PC-3 (cell line): ENCODE results near the gene PLEKHA6. TPM values are rescaled to one million over a fixed set of nuclear protein-coding genes. Genes with fewer than 3 reads are reported as not detected.
A peak's percentile ranks its signal among the peaks of the same experiment; 100 is the strongest.

Experiments
- ATAC-seq: fragments of 200-7000 bp; cut with Tn5 transposase; 2 replicates; pipeline ENCODE4 v1.9.1; 2020; ENCODE audit warnings: mild to moderate bottlenecking, moderate library complexity
- BruUV-seq: library from RNA; stranded (reverse); fragments of 400-500 nt; replicated peaks from 2 replicates; lab custom pipeline; 2021; lab: Mats Ljungman, UMichigan
- CTCF ChIA-PET: fragments of 300-600 bp; sonication (Branson Sonifier 250); formaldehyde crosslinking; loops from one replicate; lab custom pipeline; 2022; ENCODE audit warnings: antibody characterized with exemption; lab: Charles Lee
- POLR2A ChIA-PET: fragments of 300-600 bp; sonication (Branson Sonifier 250); formaldehyde crosslinking; loops from one replicate; lab custom pipeline; 2022; ENCODE audit warnings: antibody characterized with exemption; ENCODE audit not compliant: unreplicated experiment; lab: Charles Lee
- DNase-seq: peaks from one replicate; pipeline ENCODE4 v3.0.0-alpha.2; 2015
- H2AFZ ChIP-seq: fragments of 300-600 bp; sonication (generic); 2 replicates; pipeline ENCODE4 v1.6.0; 2016; ENCODE audit warnings: antibody characterized with exemption, low read length
- H3F3A ChIP-seq: fragments of 300-600 bp; sonication (generic); one replicate; pipeline ENCODE4 v1.6.0; 2017; ENCODE audit warnings: antibody characterized with exemption, low read length, control low read depth, mild to moderate bottlenecking; ENCODE audit not compliant: unreplicated experiment
- H3K27ac ChIP-seq: fragments of 300-600 bp; sonication (generic); 2 replicates; pipeline ENCODE4 v1.5.1; 2016; ENCODE audit warnings: mild to moderate bottlenecking, low read length
- H3K27me3 ChIP-seq: fragments of 300-600 bp; sonication (generic); 2 replicates; pipeline ENCODE4 v1.6.1; 2016; ENCODE audit warnings: low read length, mixed read lengths
- H3K36me3 ChIP-seq: fragments of 300-600 bp; sonication (generic); 2 replicates; pipeline ENCODE4 v1.6.1; 2016; ENCODE audit warnings: low read depth, mixed run types, low read length, mixed read lengths
- H3K4me1 ChIP-seq: fragments of 300-600 bp; sonication (generic); 2 replicates; pipeline ENCODE4 v1.5.1; 2016; ENCODE audit warnings: low read length; ENCODE audit not compliant: insufficient read depth
- H3K4me2 ChIP-seq: fragments of 300-600 bp; sonication (generic); 2 replicates; pipeline ENCODE4 v1.6.0; 2016; ENCODE audit warnings: low read length
- H3K4me3 ChIP-seq: fragments of 300-600 bp; sonication (generic); 2 replicates; pipeline ENCODE4 v1.5.1; 2016; ENCODE audit warnings: mild to moderate bottlenecking, low read length, mixed read lengths
- H3K79me2 ChIP-seq: fragments of 300-600 bp; sonication (generic); 2 replicates; pipeline ENCODE4 v1.6.1; 2017; ENCODE audit warnings: low read length, mixed read lengths
- H3K9ac ChIP-seq: fragments of 300-600 bp; sonication (generic); 2 replicates; pipeline ENCODE4 v1.6.0; 2016; ENCODE audit warnings: mild to moderate bottlenecking, low read length
- H3K9me2 ChIP-seq: fragments of 300-600 bp; sonication (generic); replicated peaks from 2 replicates; pipeline ENCODE4 v1.6.1; 2016; ENCODE audit warnings: mixed run types, low read length, mixed read lengths
- H3K9me3 ChIP-seq: fragments of 300-600 bp; sonication (generic); 2 replicates; pipeline ENCODE4 v1.6.1; 2016; ENCODE audit warnings: low read length, mixed read lengths
- H4K20me1 ChIP-seq: fragments of 300-600 bp; sonication (generic); 2 replicates; pipeline ENCODE4 v1.6.1; 2016; ENCODE audit warnings: low read length, mixed read lengths
- EZH2 ChIP-seq: fragments of 300-600 bp; sonication (generic); IDR thresholded peaks from one replicate; pipeline ENCODE4 v1.6.1; 2017; ENCODE audit warnings: antibody characterized with exemption, mild to moderate bottlenecking, low read length; ENCODE audit not compliant: unreplicated experiment
- EZH2phosphoT487 ChIP-seq: fragments of 300-600 bp; sonication (generic); IDR thresholded peaks from 2 replicates; pipeline ENCODE4 v1.6.1; 2018; ENCODE audit warnings: mild to moderate bottlenecking, antibody characterized with exemption, low read length, borderline replicate concordance
- intact Hi-C: fragments of 100-400 bp; cut with micrococcal nuclease; formaldehyde crosslinking; loops from 2 replicates; pipeline ENCODE4 v1.9.0; 2023
- total RNA-seq: library from RNA; depleted of rRNA; stranded (reverse); fragments of >200 nt; gene quantifications from 2 replicates; pipeline ENCODE4 v1.2.3, GENCODE V29; 2014
- TF ChIP-seq, protein P1 (sequence below): fragments of 300-600 bp; sonication (generic); conservative IDR thresholded peaks from 2 replicates; pipeline ENCODE4 v1.5.1; 2017; ENCODE audit warnings: antibody characterized with exemption, low read depth, mild to moderate bottlenecking, low read length

Gene PLEKHA6
- total RNA-seq, 1 experiment from 2014 or later = 53.8 TPM

DNA sequence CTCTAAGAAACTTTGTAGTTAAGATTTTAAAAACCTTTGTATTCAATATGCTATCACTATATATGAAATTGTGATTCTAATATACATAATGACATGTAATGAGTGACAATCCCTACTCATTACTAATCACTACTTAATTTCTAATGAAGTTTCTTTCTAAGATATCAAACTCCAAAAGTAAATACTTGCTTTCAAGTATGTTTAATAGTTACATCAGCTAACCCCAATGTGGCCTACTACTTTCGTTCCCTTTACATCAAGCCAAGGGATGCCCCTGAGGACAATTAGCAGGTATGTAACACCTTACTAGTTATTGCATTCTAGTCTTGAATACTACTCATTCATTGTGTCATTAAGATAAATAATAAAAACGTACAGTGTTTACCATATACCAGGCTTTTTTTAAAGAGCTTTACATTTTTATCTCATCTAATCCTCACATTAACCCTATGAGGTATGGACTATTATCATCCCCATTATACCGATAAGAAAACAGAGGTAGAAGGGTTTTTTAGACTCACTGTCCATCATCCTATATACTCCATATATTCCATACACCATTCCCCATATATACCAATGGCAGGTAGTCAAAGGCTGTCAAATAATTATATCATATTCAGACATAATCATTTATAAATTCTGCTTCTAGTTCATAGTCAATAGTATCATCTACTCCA is 47.7 kb upstream of the PLEKHA6 start:
- CTCF ChIA-PET = interaction anchor here (1.1 to 2.3 kb wide), 2 partner anchors 9 to 43 kb away, joined by 5 to 9 read pairs; no protein-coding TSS in a partner anchor
- POLR2A ChIA-PET = interaction anchor here (0.5 to 0.8 kb wide), 3 partner anchors 87 to 111 kb away, joined by 4 to 5 read pairs (median 5); partner anchors contain the start of gene PIK3C2B
- peak overlapping the region; percentile 85 for H3K4me2 ChIP-seq
- H3K36me3 ChIP-seq = peaks cover 58% of the 10 kb centered on the region
- no peaks in the 10 kb centered on the region for H3K27me3 ChIP-seq
- TF ChIP-seq EZH2 (no peak), EZH2phosphoT487 (no peak)
- TF ChIP-seq, protein P1, sequence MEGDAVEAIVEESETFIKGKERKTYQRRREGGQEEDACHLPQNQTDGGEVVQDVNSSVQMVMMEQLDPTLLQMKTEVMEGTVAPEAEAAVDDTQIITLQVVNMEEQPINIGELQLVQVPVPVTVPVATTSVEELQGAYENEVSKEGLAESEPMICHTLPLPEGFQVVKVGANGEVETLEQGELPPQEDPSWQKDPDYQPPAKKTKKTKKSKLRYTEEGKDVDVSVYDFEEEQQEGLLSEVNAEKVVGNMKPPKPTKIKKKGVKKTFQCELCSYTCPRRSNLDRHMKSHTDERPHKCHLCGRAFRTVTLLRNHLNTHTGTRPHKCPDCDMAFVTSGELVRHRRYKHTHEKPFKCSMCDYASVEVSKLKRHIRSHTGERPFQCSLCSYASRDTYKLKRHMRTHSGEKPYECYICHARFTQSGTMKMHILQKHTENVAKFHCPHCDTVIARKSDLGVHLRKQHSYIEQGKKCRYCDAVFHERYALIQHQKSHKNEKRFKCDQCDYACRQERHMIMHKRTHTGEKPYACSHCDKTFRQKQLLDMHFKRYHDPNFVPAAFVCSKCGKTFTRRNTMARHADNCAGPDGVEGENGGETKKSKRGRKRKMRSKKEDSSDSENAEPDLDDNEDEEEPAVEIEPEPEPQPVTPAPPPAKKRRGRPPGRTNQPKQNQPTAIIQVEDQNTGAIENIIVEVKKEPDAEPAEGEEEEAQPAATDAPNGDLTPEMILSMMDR = no peak
- H3K9me2 ChIP-seq = no peaks in the 10 kb centered on the region
- H3K9me3 ChIP-seq = no peaks in the 10 kb centered on the region
- H4K20me1 ChIP-seq = peaks cover 78% of the 10 kb centered on the region
- no TSS peak for BruUV-seq
- intact Hi-C loops = loop anchor here (5.0 kb wide), 1 partner anchor 90 kb away; no protein-coding TSS in a partner anchor
- ATAC-seq (no peak), DNase-seq (no peak)
- peak overlapping the region; percentile 80 for H3K4me3 ChIP-seq
- H3F3A ChIP-seq = no peaks in the 10 kb centered on the region
- peaks cover 29% of the 10 kb centered on the region for H3K4me1 ChIP-seq
- H2AFZ ChIP-seq = no peak overlapping the region
- peak overlapping the region; percentile 95 for H3K9ac ChIP-seq
- peaks cover 91% of the 10 kb centered on the region for H3K79me2 ChIP-seq
- no peak overlapping the region for H3K27ac ChIP-seq

DNA sequence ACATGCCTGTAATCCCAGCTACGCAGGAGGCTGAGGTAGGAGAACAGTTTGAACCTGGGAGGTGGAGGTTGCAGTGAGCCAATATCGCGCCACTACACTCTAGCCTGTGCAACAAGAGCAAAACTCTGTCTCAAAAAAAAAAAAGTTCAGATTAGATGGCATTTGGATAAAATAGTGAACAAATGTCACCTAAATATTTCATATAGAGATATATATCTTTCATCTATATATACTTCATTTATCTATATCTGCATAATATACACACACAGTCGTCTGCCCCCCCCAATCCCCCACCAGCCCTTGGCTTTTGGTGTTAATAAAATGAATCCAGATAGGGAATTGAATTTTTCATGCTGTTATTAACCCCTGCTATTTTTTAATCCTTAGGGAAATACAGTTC is 46.9 kb upstream of the PLEKHA6 start:
- no peak overlapping the region for H3K27ac ChIP-seq
- intact Hi-C loops = loop anchor here (5.0 kb wide), 1 partner anchor 89 kb away; no protein-coding TSS in a partner anchor
- H3F3A ChIP-seq = no peaks in the 10 kb centered on the region
- CTCF ChIA-PET = interaction anchor here (2.3 kb wide), 1 partner anchor 8 kb away, joined by 9 read pairs; no protein-coding TSS in a partner anchor
- H3K4me1 ChIP-seq = peaks cover 24% of the 10 kb centered on the region
- POLR2A ChIA-PET = interaction anchor here (0.6 to 0.8 kb wide), 3 partner anchors 88 to 109 kb away, joined by 4 to 5 read pairs (median 5); partner anchors contain the start of genes MDM4 and PIK3C2B
- no peak for DNase-seq
- H4K20me1 ChIP-seq = peaks cover 78% of the 10 kb centered on the region
- H3K9me2 ChIP-seq = no peaks in the 10 kb centered on the region
- no peak for ATAC-seq
- peaks cover 59% of the 10 kb centered on the region for H3K36me3 ChIP-seq
- no peaks in the 10 kb centered on the region for H3K27me3 ChIP-seq
- no TSS peak for BruUV-seq
- peak overlapping the region; percentile 95; the same call in 1 of the 2 replicates for H3K9ac ChIP-seq
- no peak for TF ChIP-seq EZH2
- no peak for TF ChIP-seq EZH2phosphoT487
- TF ChIP-seq, protein P1 = no peak
- peaks cover 98% of the 10 kb centered on the region for H3K79me2 ChIP-seq
- no peaks in the 10 kb centered on the region for H3K9me3 ChIP-seq
- peak overlapping the region; percentile 80 for H3K4me3 ChIP-seq
- H3K4me2 ChIP-seq = peak overlapping the region; percentile 85
- no peak overlapping the region for H2AFZ ChIP-seq
